GM19452 (cell line): ENCODE measurements around the gene ELL3.
"Not testable (repeated sequence)": the region's sequence is repeated elsewhere in the genome, so short reads cannot be mapped to it uniquely, and the experiment has no call there.

Source experiments
- ATAC-seq: cut with Tn5 transposase; IDR thresholded peaks from one replicate; pipeline ENCODE4 v1.9.1; 2021; ENCODE audit not compliant: unreplicated experiment

The ELL3 gene, protein sequence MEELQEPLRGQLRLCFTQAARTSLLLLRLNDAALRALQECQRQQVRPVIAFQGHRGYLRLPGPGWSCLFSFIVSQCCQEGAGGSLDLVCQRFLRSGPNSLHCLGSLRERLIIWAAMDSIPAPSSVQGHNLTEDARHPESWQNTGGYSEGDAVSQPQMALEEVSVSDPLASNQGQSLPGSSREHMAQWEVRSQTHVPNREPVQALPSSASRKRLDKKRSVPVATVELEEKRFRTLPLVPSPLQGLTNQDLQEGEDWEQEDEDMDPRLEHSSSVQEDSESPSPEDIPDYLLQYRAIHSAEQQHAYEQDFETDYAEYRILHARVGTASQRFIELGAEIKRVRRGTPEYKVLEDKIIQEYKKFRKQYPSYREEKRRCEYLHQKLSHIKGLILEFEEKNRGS

GRCh38 chr15:43776718-43777266 is at the start of gene ELL3:
TSS of gene ELL3 (minus strand) at chr15:43776966. CDS start at chr15:43776901, 65 bp downstream.
- ATAC-seq, result peak; percentile 43

- ATAC-seq, result no peak
Measured at GRCh38 chr15:43826029-43826507, 49.3 kb upstream of the ELL3 start.

DNA sequence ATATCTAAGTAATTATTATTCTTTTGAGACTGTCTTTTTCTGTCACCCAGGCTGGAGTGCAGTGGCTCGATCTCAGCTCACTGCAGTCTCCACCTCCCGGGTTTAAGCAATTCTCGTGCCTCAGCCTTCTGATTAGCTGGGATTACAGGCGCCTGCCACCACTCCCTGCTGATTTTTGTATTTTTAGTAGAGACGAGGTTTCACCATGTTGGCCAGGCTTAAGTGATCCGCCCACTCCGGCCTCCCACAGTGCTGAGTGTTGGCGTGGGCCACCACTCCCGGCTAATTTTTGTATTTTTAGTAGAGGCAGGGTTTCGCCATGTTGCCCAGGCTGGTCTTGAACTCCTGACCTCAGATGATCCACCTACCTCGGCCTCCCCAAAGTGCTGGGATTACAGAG is 48.5 kb upstream of the ELL3 start:
- not testable (repeated sequence) for ATAC-seq

DNA sequence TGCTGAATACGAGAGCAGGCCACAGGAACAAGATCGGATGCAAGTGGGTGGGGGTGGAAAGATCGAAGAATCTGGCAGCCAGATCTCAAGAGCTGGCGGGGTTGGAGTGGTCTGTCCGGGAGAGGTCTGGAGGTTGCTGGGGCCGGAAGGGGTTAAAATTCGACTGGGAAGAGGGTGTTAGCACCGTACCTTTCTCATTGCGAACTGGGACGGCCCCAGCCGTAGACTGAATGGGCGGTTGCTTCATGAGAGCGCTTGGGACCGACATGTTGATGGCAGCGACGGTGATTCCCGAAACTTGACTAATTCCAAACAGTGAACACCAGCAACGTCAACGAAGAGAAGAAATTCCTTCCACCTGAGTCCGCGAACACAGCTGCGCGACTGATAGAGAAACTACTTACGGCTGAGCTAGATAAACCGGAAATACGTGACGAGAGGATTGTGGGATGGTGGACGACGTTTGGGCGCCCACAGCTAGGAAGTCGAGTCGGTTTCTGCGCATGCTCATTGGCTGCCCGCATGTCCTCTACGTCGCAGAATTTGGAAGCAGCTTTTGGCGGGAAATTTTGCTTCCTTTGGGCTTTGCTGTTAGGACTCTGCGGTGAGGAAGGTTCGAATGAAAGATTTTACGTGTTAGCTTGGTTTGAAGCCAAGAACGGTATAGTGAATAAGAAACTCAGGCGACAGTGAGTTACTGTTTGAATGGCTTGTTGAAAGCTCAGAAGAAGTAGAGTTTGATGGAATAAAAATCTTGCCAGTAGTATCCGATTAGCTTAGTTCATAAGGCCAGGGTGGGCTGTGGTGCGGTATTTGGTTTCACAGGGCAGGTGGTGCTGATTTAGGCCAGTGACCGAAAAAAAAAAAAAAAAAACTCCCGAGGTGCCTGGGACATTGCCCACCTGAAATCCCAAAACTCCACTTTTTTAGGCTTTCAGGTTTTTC is 47.8 kb upstream of the ELL3 start, which contains the start of gene MFAP1:
MFAP1 (minus strand) TSS at position 389 of the 945 bp plus-strand sequence; CDS start at position 268, 121 bp downstream.
- peak; percentile 67 for ATAC-seq

DNA sequence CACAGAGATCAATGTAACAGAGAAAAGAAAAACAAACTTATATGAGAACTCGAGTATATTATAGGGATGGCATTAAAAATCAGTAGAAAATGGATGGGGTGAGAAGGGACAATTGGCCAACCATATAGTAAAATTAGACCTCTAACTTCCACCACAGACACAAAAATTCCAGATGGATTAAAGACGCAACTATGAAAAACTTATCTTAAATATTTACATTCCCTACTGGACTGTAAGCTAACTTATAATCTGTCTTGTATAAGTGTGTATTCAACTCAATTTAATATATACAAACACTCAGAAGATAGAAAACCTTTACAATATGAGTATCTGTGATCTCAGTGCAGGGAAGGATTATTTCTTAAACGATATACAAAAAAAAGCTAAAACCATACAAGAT is 44.7 kb upstream of the ELL3 start:
- no peak for ATAC-seq

- not testable (repeated sequence) for ATAC-seq
Measured at GRCh38 chr15:43815064-43815463, 38.3 kb upstream of the ELL3 start.

- peak; percentile 67 for ATAC-seq
Measured at GRCh38 chr15:43808960-43809678, 32.4 kb upstream of the ELL3 start.

GRCh38 chr15:43808435-43808950 is 31.7 kb upstream of the ELL3 start:
- no peak for ATAC-seq

- not testable (repeated sequence) for ATAC-seq
Measured at GRCh38 chr15:43802676-43803075, 25.9 kb upstream of the ELL3 start.

- peak; percentile 87 for ATAC-seq
Measured at GRCh38 chr15:43800286-43801141, 23.7 kb upstream of the ELL3 start, which contains the start of gene HYPK. TSS of gene HYPK (plus strand) at chr15:43800599. CDS start at chr15:43800623, 24 bp downstream.

- ATAC-seq, result no peak
Measured at GRCh38 chr15:43799945-43800285, 23.1 kb upstream of the ELL3 start, which contains the start of gene SERINC4. TSS of gene SERINC4 (minus strand) at chr15:43800220. CDS start at chr15:43799986, 234 bp downstream.

DNA sequence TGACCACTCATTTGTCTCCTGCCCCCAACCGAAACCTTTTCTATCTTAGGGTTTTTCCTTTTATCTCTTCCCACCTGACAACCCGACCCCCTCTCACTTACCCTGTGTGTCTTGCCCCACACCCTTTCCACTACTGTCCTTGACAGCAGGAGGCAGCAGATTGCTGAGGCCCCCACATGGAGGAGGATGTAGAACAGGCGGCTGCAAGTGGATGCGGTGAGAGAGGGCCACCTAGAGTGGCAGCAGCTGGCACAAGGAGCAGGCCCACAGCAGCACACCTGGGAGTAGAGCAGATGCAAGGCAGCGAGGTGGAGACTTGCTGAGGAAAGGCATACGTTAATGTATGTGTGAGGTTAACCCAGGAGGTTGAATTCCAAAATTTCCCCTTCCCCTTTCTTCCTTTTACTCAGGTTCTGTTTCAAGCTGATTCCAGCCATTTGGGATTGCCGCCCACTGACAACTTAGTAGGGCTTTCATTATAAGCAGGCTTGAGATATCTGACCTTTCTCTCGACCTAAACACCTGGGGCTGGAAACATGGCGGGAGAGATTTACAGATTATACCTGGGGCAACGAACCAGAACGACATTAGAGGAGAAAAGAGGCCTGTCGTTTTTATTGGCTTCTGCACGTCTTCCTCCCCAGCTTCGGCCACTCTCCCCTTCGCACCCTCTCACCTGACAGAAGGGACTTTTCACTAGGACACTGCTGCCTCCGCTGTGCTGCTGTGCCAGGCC is 22.6 kb upstream of the ELL3 start:
- ATAC-seq, result no peak

- ATAC-seq, result no peak
Measured at GRCh38 chr15:43796566-43796965, 19.8 kb upstream of the ELL3 start.

DNA sequence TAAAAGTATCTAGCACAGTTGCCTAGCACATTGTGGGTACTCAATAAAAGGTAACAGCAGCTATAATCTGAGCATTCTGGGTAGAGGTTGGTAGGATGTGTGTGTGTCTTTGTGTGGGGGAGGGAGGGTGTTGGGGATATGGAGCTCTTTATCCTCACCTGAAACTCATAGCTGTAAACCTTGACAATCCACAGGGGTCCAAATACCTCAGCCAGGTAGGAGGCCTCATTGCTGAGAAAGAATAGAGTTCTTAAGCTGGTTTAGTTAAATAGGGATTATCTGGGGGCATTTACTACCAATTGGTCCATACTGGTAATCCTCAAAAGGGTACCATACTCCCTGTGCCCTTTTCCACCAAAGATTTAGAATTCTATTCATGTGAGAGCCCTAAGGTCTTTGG is 19.2 kb upstream of the ELL3 start:
- ATAC-seq, result no peak

DNA sequence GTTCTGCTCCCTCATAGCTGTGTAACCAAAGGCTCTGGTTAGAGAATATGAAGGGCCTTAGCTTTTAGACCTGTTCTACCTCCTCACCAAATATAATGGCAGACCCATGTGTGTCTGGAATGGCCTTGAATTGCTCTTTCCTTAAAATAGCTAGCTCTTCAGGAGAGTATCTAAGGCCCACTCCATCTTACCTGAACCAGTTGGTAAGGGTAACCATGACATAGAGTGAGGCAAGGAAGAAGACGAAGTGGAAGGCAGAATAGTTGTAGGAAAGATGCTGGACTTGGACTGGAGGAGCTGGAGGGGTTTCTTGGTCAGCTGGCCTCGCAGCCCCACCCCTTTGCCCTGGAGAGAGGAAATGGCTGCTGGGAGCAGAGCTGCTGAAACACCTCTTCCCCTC is 18.4 kb upstream of the ELL3 start:
- no peak for ATAC-seq

- ATAC-seq, result no peak
Measured at GRCh38 chr15:43794269-43795037, 17.7 kb upstream of the ELL3 start.

GRCh38 chr15:43793647-43794046 is 16.9 kb upstream of the ELL3 start:
- no peak for ATAC-seq
